H9 (cell line): ENCODE results near the gene BMP7. TPM values are rescaled to one million over a fixed set of nuclear protein-coding genes. Genes with fewer than 3 reads are reported as not detected.

ENCODE experiments used
- DNase-seq: peaks from one replicate; pipeline ENCODE4 v3.0.0-alpha.2; 2017
- H2AFZ ChIP-seq: one replicate; pipeline ENCODE4 v1.6.1; 2013; ENCODE audit warnings: mild to moderate bottlenecking, low read length, control low read depth, moderate library complexity
- H2AK5ac ChIP-seq: 2 replicates; pipeline ENCODE4 v1.6.1; 2013; ENCODE audit warnings: low read length, control low read depth, mixed read lengths; ENCODE audit not compliant: insufficient read length
- H2BK120ac ChIP-seq: one replicate; pipeline ENCODE4 v1.6.1; 2013; ENCODE audit warnings: low read depth, mild to moderate bottlenecking, low read length, control low read depth, inconsistent platforms; ENCODE audit not compliant: poor library complexity, severe bottlenecking
- H2BK12ac ChIP-seq: 2 replicates; pipeline ENCODE4 v1.6.1; 2013; ENCODE audit warnings: low read length, control low read depth, mixed read lengths, low read depth; ENCODE audit not compliant: insufficient read length
- H2BK15ac ChIP-seq: 2 replicates; pipeline ENCODE4 v1.6.1; 2013; ENCODE audit warnings: low read depth, low read length, control low read depth
- H2BK20ac ChIP-seq: one replicate; pipeline ENCODE4 v1.6.1; 2013; ENCODE audit warnings: low read depth, mild to moderate bottlenecking, low read length, control low read depth, inconsistent platforms; ENCODE audit not compliant: poor library complexity, severe bottlenecking
- H2BK5ac ChIP-seq: 2 replicates; pipeline ENCODE4 v1.6.1; 2013; ENCODE audit warnings: low read length, control low read depth, mixed read lengths; ENCODE audit not compliant: insufficient read length
- H3K14ac ChIP-seq: 2 replicates; pipeline ENCODE4 v1.6.1; 2013; ENCODE audit warnings: low read length, control low read depth; ENCODE audit not compliant: insufficient read depth
- H3K18ac ChIP-seq: 2 replicates; pipeline ENCODE4 v1.6.1; 2013; ENCODE audit warnings: low read depth, mild to moderate bottlenecking, mixed read lengths, low read length, control low read depth; ENCODE audit not compliant: insufficient read length
- H3K23ac ChIP-seq: 2 replicates; pipeline ENCODE4 v1.6.1; 2013; ENCODE audit warnings: low read length, control low read depth, mixed read lengths, low read depth; ENCODE audit not compliant: insufficient read length
- H3K23me2 ChIP-seq: 2 replicates; pipeline ENCODE4 v1.6.1; 2013; ENCODE audit warnings: low read depth, mild to moderate bottlenecking, mixed read lengths, low read length, control low read depth; ENCODE audit not compliant: insufficient read length, poor library complexity, severe bottlenecking
- H3K27ac ChIP-seq: 2 replicates; pipeline ENCODE4 v1.5.1; 2013; ENCODE audit warnings: low read length, control low read depth, mixed read lengths, low read depth; ENCODE audit not compliant: insufficient read length
- H3K27me3 ChIP-seq: 2 replicates; pipeline ENCODE4 v1.6.1; 2013; ENCODE audit warnings: low read length, control low read depth, inconsistent platforms; ENCODE audit not compliant: insufficient read depth
- H3K4ac ChIP-seq: 2 replicates; pipeline ENCODE4 v1.6.1; 2013; ENCODE audit warnings: low read depth, mild to moderate bottlenecking, control low read depth, inconsistent platforms, low read length, moderate library complexity
- H3K4me1 ChIP-seq: 2 replicates; pipeline ENCODE4 v1.6.1; 2013; ENCODE audit warnings: low read length, control low read depth, inconsistent platforms; ENCODE audit not compliant: insufficient read depth
- H3K4me2 ChIP-seq: 2 replicates; pipeline ENCODE4 v1.6.1; 2013; ENCODE audit warnings: low read length, control low read depth, mixed read lengths; ENCODE audit not compliant: insufficient read length, insufficient read depth
- H3K56ac ChIP-seq: 2 replicates; pipeline ENCODE4 v1.6.1; 2013; ENCODE audit warnings: low read depth, mild to moderate bottlenecking, mixed read lengths, low read length, control low read depth; ENCODE audit not compliant: insufficient read length
- H3K79me1 ChIP-seq: 2 replicates; pipeline ENCODE4 v1.6.1; 2013; ENCODE audit warnings: low read depth, mild to moderate bottlenecking, moderate library complexity, low read length, control low read depth, inconsistent platforms; ENCODE audit not compliant: insufficient read depth, poor library complexity, severe bottlenecking
- H3K79me2 ChIP-seq: 2 replicates; pipeline ENCODE4 v1.6.1; 2013; ENCODE audit warnings: low read length, control low read depth, inconsistent platforms; ENCODE audit not compliant: insufficient read depth
- H3K9ac ChIP-seq: 2 replicates; pipeline ENCODE4 v1.6.1; 2013; ENCODE audit warnings: low read length, control low read depth, mixed read lengths; ENCODE audit not compliant: insufficient read length; ENCODE audit errors: extremely low read depth
- H3K9me3 ChIP-seq: one replicate; pipeline ENCODE4 v1.6.1; 2013; ENCODE audit warnings: low read depth, low read length, inconsistent platforms; ENCODE audit not compliant: control insufficient read depth
- H3T11ph ChIP-seq: one replicate; pipeline ENCODE4 v1.6.1; 2013; ENCODE audit warnings: mild to moderate bottlenecking, low read length, control low read depth, inconsistent platforms
- H4K20me1 ChIP-seq: one replicate; pipeline ENCODE4 v1.6.1; 2013; ENCODE audit not compliant: control insufficient read depth, insufficient read length, insufficient read depth
- H4K5ac ChIP-seq: 2 replicates; pipeline ENCODE4 v1.6.1; 2013; ENCODE audit warnings: low read depth, mild to moderate bottlenecking, mixed read lengths, low read length, control low read depth; ENCODE audit not compliant: insufficient read length
- H4K8ac ChIP-seq: replicated peaks from 2 replicates; pipeline ENCODE4 v1.6.1; 2013; ENCODE audit warnings: low read length, control low read depth, mixed read lengths, low read depth; ENCODE audit not compliant: insufficient read length
- H4K91ac ChIP-seq: 2 replicates; pipeline ENCODE4 v1.6.1; 2013; ENCODE audit warnings: low read depth, mild to moderate bottlenecking, moderate library complexity, mixed read lengths, low read length, control low read depth; ENCODE audit not compliant: insufficient read length
- H3K27ac Mint-ChIP-seq, 3 experiments: 2 replicates in 2 of 3; 3 replicates in 1 of 3; pipeline ENCODE4 v1.8.0; 2020 to 2021; ENCODE audit warnings: mixed read lengths in 3 of 3, mild to moderate bottlenecking in 1 of 3, moderate library complexity in 1 of 3
- H3K27me3 Mint-ChIP-seq: 2 replicates; pipeline ENCODE4 v1.8.0; 2021; ENCODE audit warnings: low read depth, mild to moderate bottlenecking, moderate library complexity, mixed read lengths
- H3K36me3 Mint-ChIP-seq, 3 experiments: 2 replicates in 2 of 3; 3 replicates in 1 of 3; pipeline ENCODE4 v1.8.0; 2020 to 2021; ENCODE audit warnings: low read depth in 3 of 3, mixed read lengths in 3 of 3; ENCODE audit not compliant: insufficient read depth in 1 of 3
- H3K4me1 Mint-ChIP-seq, 2 experiments: 2 replicates each; pipeline ENCODE4 v1.8.0; 2020; ENCODE audit warnings: mixed read lengths in 2 of 2
- H3K4me3 Mint-ChIP-seq, 2 experiments: 2 replicates in 1 of 2; 3 replicates in 1 of 2; pipeline ENCODE4 v1.8.0; 2020 to 2021; ENCODE audit warnings: mild to moderate bottlenecking in 2 of 2, mixed read lengths in 2 of 2, moderate library complexity in 1 of 2
- H3K9me3 Mint-ChIP-seq, 2 experiments: 2 replicates in 1 of 2; 3 replicates in 1 of 2; pipeline ENCODE4 v1.8.0; 2020; ENCODE audit warnings: mild to moderate bottlenecking in 2 of 2, mixed read lengths in 2 of 2, moderate library complexity in 1 of 2
- WGBS: extraction: QIAGEN DNeasy Blood & Tissue Kit; methylation state at CpG from one replicate; pipeline ENCODE4 v1.1.7; 2013; ENCODE audit warnings: missing lambda C conversion rate, low lambda C conversion rate, mixed read lengths; ENCODE audit not compliant: insufficient read length; ENCODE audit errors: extremely low coverage; 5-methylcytosine and 5-hydroxymethylcytosine counted together
- total RNA-seq: library from RNA; stranded (reverse); gene quantifications from 2 replicates; pipeline ENCODE4 v1.2.1, GENCODE V29; 2021
- TF ChIP-seq, protein P1 (sequence below): fragments of 200-600 bp; sonication (generic); conservative IDR thresholded peaks from 3 replicates; pipeline ENCODE4 v1.8.0; 2021; ENCODE audit warnings: antibody characterized with exemption, mild to moderate bottlenecking

BMP7 gene
- total RNA-seq, 1 experiment from 2014 or later = 17.7 TPM

DNA sequence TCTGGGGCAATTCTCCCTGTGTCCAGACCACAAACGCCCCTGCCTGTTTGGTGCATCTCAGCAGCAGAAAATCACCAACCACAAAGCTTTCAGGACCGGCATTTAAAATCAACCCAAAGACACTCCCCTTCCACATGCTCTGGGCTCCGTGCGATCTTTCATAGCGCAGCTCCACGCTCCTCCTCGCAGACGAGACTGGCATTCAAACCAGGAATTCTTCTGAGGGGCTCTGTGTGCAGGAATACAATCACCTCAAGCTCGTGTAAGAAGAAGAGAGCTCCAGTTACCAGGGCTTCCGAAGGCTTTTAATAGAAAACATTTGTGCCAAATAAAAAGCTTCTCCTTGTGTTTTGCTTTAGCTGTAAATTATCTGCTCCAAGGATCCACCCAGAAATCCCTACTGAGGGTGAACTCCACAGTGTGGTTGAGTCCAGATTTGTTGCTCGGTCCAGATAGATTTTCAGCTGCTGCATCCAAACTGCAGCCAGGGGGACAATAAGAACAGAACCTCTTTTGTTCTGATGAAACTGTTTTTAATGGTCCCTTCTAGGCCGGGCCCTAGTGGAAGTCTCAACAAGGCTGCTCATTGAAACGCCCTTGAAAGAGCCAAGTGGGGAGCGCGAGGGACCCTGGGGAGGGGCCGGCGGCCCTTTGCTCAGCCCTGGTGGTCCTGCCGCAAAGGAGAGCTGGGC is 16.4 kb upstream of the BMP7 start:
- no peak overlapping the region for H2BK20ac ChIP-seq
- H3K4me2 ChIP-seq = no peak overlapping the region
- no peak overlapping the region for H2AK5ac ChIP-seq
- no peak overlapping the region for H4K8ac ChIP-seq
- H4K20me1 ChIP-seq = no peaks in the 10 kb centered on the region
- no peak overlapping the region for H3K9ac ChIP-seq
- H3K4ac ChIP-seq = no peak overlapping the region
- H3K27ac ChIP-seq = no peak overlapping the region
- no peak overlapping the region for H2BK120ac ChIP-seq
- Mint-ChIP-seq H3K27me3 (peaks cover 37% of the 10 kb centered on the region), H3K4me3 (no peak overlapping the region), H3K9me3 (no peaks in the 10 kb centered on the region; a peak in 1 of 5 replicates), H3K36me3 (no peaks in the 10 kb centered on the region), H3K27ac (no peak overlapping the region; a peak in 1 of 7 replicates), H3K4me1 (peaks cover 23 to 48% of the 10 kb centered on the region in 2 experiments)
- no peak overlapping the region for H3K23ac ChIP-seq
- no peak overlapping the region for H2BK15ac ChIP-seq
- no peak overlapping the region for H3K18ac ChIP-seq
- H3K14ac ChIP-seq = no peak overlapping the region
- no peaks in the 10 kb centered on the region for H3K23me2 ChIP-seq
- H3K56ac ChIP-seq = no peak overlapping the region
- H4K91ac ChIP-seq = no peak overlapping the region
- WGBS = no CpG with 5 or more reads among the region's 18 CpGs
- TF ChIP-seq, protein P1, sequence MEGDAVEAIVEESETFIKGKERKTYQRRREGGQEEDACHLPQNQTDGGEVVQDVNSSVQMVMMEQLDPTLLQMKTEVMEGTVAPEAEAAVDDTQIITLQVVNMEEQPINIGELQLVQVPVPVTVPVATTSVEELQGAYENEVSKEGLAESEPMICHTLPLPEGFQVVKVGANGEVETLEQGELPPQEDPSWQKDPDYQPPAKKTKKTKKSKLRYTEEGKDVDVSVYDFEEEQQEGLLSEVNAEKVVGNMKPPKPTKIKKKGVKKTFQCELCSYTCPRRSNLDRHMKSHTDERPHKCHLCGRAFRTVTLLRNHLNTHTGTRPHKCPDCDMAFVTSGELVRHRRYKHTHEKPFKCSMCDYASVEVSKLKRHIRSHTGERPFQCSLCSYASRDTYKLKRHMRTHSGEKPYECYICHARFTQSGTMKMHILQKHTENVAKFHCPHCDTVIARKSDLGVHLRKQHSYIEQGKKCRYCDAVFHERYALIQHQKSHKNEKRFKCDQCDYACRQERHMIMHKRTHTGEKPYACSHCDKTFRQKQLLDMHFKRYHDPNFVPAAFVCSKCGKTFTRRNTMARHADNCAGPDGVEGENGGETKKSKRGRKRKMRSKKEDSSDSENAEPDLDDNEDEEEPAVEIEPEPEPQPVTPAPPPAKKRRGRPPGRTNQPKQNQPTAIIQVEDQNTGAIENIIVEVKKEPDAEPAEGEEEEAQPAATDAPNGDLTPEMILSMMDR = no peak
- no peak for DNase-seq
- no peak overlapping the region for H3T11ph ChIP-seq
- H3K4me1 ChIP-seq = no peaks in the 10 kb centered on the region
- no peak overlapping the region for H2BK5ac ChIP-seq
- H3K79me1 ChIP-seq = no peaks in the 10 kb centered on the region
- no peak overlapping the region for H4K5ac ChIP-seq
- H3K79me2 ChIP-seq = no peaks in the 10 kb centered on the region
- no peaks in the 10 kb centered on the region for H3K27me3 ChIP-seq
- H2BK12ac ChIP-seq = no peak overlapping the region
- no peaks in the 10 kb centered on the region for H3K9me3 ChIP-seq
- H2AFZ ChIP-seq = no peak overlapping the region
